ENCODE data around the gene CRYBG2.
"Not testable (repeated sequence)": the region's sequence is repeated elsewhere in the genome, so short reads cannot be mapped to it uniquely, and the experiment has no call there.

Gene CRYBG2

DNA sequence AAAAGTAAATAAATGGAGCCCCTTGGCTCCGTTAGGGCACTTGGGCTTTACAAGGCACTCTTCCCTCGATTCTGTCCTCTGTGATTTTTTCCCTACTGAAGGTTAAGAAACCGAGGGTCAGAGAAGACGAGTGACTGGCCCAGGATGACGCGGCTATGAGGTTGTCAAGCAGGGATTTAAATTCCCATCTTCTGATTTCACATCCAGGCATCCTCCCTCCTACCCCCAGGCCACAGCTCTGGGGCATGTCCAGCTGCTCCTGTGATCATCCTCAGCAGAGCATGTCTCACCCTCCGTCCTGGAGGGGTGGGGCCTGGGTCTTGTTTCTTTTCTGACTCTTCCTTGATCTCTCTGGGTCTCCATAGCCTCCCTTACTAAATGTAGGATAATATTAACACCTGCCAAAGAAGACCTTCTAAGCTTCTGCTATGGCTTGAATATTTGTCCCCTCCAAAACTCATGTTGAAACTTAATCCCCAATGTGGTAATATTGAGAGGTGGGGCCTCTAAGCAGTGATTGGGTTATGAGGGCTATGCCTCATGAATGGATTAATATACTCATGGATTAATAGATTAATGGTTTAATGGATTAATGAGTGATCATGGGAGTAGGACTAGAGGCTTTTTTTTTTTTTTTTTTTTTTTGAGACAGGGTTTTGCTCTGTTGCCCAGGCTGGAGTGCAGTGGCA lies 4.6 kb downstream of the CRYBG2 start:
- DNase-seq (ENCODE audit: low spot score), result peak; percentile 52

DNA sequence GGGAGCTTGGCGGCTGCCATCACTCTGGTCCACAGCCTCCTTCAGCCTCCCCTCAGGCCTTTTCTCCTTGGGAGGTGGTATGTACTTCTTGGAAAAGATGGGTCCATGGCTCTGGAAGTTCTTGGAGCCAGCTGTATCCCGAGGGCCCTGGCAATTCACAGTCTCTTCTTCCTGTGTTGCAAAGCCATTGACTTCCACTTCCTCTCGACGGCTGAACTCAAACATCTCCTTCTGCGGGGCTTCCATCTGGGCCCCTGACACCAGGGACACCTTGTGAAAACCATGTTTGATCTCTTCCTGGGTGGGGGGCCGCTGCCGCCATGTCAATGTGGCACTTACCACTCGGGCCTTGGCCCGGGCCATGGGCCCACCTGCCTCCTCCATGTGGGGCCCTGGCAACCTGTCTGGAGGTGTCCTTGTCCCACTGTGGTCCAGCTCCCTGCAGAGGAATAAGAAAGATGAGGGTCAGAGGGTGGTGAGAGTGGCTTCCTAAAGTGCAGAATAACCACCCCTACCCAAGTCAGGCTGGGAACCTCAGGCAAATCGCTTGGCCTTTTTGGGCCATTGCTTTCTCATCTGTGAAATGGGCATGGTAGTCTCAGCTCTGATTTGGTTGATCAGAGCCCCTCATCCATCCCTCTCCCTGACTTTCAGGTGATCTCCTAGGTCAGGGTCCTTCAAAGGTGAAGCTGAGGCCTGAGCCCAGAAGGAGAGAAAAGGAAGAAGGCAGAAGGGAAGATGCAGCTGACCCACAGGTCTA lies 7.5 kb downstream of the CRYBG2 start:
- no peak for DNase-seq (ENCODE audit: low spot score)

DNA sequence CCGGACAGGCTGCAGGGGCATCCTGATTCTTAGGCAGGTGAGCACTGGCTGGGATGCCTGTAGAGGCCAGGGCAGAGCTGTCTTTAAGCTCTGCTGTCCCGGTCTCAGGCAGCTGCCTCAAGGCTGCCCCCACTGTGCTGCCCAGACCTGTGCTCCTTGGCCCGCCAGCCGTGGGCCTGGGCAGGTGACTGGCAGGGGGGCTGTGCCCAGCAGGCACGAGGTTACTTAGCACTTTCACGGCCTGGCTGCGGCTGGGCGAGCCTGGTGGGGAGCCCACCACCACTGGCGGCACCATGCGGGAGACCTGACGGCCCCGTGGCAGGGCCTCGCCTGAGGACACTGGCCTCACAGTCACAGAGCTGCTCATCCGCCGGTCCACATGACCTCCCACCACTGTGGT lies 8.2 kb downstream of the CRYBG2 start:
- DNase-seq (ENCODE audit: low spot score), result no peak

DNA sequence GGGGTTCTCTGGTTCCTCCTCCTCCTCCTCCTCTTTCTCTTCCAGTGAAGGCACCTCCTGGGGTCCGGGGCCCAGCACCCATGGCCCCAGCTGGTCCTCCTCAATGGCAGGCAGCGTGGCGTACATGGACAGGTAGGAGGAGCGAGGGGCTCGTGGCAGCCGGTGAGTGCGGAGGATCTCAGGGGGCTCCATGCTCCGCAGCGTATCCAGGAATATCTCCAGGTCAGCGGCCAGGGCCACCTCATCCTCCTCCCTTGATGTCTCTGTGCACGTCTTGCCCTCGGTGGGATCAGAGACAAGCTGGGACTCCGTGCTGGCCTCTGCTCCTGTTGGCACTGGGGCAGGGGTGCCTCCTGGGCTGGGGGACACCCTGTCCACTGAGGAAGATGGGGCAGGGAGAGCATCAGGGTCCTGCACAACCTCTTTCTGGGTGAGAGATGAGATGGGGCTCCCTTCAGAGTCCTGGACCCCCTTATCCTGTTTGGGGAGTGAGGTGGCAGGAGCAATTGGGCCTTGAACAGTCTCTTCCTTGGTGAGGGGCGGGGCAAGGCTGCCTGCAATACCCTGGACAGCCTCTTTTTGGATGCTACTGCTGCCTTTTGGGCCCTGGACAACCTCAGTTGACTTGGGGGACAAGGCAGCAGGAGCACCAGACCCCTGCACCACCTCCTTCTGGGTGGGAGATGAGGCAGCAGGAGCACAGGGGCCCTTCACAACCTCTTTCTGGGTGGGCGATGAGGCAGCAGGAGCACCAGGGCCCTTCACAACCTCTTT lies 9.6 kb downstream of the CRYBG2 start:
- no peak for DNase-seq (ENCODE audit: low spot score)

DNA sequence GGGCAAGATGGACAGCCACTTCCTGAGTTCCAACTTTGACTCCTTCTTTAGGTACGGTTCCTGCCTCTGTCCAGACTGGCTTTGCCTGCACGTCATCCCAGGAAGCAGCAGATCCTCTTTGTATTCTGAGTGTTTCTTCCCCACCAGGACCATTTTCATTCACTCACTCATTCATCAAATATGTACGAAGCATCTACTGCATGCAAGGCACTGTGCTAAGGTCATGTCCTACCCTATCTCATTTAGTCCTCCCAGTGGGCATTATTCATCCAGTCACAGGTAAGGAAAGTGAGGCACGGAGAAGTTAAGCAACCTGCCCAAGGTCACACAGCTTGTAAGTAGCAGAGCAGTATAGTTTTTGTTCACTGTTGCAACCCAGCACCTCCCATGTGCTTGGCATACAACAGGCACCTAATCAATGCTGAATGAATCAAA lies 13.9 kb downstream of the CRYBG2 start:
- DNase-seq (ENCODE audit: low spot score), result no peak

DNA sequence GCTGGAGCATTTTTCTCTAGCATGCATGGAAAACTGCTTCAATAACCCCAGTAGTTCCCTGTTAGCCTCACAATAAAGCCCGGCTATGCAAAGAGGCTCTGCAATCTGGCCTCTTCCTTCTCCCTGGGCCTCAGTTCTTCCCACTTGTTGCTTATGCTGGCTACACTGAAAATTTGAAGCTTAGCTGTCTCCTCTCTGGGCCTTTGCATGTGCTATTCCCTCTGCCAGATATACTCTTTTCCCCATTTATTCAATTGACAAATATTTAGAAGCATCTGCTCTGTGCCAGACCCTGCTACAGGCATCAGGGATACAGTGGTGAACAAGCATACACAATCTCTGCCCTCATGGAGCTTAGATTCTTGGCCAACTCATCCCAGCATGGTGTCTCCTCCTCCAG lies 15.3 kb downstream of the CRYBG2 start:
- DNase-seq (ENCODE audit: low spot score), result no peak

DNA sequence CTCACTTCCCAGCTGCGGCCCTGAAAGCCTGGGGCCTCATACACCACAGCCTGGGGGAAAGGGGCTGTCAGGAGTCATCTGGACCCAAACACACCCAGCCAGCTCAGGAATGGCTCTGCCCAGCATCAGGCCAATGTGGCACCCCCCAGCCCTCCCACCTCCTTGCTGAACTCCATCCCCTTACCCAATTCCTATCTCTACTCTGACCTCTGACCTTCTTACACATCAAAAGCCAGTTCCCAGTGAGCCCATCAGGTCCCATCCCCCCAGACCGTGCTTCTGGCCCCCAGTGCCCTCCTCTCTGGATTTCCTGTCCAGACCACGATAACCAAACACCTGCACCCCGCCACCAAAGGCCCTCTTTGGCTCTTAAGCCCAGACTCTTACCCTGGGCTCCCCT lies 16.3 kb downstream of the CRYBG2 start:
- no peak for DNase-seq (ENCODE audit: low spot score)

DNA sequence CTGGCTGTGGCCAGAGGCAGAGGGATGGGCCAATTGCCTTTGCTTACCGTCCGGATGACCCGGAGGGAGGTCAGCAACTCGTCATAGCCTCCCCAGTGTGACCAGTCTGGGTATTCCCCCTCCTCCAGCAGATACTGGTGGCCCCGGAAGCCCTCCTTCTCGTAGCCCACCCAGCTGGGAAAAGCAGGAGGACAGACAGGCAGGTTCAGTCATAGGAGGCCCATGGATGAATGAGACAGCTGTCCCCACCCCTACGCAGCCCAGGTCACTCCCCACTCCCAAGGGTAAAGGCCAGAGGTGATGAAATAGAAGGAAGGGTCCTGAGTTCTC lies 16.8 kb downstream of the CRYBG2 start:
- DNase-seq (ENCODE audit: low spot score), result no peak

DNA sequence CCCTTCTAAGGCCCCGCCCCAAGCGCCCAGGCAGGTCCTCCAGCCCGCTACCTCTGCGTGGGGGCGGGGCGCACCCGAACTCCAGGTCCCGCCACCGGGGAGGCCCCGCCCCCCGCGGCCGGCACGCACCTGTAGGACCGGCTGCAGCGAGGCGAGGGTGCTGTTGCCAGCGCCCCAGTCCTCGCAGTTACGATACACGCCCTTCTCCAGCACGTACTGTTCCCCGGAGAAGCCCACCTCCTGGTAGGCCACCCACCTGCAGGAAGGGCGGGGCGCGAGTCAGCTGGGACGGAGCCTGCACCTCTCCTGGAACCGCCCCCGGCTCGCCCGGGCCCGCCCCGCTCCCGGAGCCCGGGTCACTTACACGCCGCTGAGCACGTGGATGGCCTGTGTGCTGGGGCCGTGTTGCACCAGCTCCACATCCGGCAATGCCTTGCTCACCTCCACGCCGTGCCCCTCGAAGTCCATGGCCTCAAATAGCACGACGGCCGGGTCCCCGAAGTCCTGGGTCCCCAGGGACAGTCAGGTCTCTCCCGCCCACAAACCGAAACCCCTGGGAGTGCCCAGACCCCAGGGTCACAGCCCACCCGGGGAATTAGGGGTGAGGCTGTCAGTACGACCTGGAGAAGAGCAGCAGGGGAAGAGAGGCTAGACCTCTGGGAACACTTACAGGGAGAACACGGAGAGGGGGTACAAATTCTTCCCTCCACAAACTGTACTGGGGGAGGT lies 17.3 kb downstream of the CRYBG2 start:
- DNase-seq (ENCODE audit: low spot score), result peak; percentile 49

DNA sequence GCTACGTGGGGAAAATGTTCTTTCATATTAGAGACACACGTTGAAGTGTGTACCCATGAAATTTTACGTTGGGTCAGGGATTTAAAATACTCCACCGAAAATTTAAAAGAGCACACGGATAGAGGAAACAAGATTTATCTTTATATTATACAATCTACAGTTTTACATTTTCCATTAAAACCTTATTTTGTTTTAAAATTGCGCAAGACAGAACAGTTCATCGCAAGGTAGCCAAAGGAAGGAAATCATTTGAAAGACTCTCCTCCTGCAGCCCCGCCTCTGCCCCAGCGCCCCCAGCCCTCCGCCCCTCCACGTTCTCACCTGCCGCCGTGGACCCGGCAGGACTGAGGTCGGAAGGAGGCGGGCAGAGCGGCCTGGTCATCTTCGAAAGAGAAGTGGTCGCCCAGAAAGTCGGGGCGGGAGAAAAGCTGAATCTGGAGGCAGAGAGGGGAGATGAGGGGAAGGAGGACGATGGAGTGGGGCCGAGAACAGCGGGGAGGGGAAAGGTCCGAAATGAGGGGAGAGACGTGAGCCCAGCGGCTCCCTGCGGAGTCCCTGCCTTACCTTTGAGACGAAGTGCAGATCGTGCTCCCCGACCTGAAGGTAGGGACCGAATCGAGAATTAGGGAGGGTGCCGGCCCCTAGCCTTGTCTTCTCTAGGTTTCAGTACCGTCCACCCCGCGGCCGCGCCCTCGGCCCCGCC lies 18.0 kb downstream of the CRYBG2 start:
- no peak for DNase-seq (ENCODE audit: low spot score)

DNA sequence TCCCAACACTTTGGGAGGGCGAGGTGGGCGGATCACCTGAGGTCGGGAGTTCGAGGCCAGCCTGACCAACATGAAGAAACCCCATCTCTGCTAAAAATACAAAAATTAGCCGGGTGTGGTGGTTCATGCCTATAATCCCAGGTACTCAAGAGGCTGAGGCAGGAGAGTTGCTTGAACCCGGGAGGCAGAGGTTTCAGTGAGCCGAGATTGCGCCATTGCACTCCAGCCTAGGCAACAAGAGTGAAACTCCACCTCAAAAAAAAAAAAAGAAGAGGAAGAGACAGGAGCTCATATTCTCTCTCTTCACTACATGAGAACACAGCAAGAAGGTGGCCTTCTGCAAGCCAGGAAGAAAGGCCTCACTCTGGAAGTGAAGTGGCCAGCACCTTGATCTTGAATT lies 20.6 kb downstream of the CRYBG2 start:
- not testable (repeated sequence) for DNase-seq (ENCODE audit: low spot score)

DNA sequence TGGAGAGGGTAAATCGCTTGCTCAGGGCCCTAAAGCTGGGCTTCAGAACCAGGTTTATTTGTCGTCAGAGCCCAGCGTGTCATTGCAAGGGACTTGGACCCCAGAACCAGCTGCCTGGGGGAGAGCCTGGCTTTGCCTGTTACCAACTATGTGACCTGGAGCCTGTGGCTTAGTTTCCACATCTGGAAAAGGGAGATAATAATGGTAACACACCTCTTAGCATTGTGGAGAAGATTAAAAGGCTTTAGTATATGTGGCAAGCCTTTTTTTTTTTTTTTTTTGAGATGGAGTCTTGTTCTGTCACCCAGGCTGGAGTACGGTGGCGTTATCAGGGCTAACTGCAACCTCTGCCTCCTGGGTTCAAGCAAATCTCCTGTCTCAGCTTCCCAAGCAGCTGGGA lies 23.7 kb downstream of the CRYBG2 start:
- no peak for DNase-seq (ENCODE audit: low spot score)

DNA sequence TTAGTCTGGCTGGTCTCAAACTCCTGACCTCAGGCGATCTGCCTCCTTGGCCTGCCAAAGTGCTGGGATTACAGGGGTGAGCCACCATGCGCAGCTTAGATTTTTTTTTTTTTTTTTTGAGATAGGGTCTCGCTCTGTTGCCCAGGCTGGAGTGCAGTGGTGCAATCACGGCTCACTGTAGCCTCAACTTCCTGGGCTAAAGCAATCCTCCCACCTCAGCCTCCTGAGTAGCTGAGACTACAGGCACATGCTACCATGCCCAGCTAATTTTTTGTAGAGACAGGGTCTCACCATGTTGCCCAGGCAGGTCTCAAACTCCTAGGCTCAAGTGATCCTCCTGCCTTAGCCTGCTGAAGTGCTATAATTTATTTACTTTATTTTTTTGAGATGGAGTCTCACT lies 24.6 kb downstream of the CRYBG2 start:
- not testable (repeated sequence) for DNase-seq (ENCODE audit: low spot score)

DNA sequence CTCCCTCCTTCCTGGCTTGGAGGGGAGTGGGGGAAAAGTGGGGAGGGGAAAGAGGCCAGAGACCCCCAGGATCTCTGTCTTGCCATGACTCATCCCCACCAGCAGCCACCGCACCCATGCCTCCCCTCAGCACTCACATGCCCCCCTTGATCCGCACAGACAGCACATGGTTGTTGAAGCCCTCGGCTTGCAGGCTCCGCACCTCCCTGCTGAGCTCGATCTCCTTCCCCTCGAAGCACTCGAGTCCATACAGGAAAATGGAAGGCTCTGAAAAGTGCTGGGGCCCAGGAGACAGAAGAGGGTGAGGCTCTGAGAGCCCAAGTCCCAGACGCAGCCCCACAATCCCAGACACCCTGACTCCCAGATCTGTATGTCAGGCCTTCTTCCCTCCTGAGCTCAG lies 25.3 kb downstream of the CRYBG2 start:
- no peak for DNase-seq (ENCODE audit: low spot score)

DNA sequence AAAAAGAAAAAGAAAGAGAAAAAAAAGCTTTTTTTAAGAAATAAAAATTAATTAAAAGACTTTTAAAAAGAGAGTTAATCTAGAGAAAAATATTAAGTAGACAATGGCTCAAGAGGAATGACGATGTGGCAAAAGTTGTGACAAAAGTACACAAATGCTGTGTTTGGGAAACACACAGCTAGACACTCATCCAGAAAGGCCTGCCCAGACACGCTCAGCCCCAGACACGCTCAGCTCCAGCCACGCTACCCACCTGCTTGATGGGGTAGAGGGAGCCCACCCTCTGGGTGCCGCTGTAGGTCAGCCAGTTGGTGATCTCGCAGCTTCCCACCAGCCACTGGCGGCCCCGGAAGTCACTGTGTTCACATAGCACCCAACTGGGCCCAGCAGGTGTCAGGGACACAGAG lies 26.0 kb downstream of the CRYBG2 start:
- DNase-seq (ENCODE audit: low spot score), result no peak

DNA sequence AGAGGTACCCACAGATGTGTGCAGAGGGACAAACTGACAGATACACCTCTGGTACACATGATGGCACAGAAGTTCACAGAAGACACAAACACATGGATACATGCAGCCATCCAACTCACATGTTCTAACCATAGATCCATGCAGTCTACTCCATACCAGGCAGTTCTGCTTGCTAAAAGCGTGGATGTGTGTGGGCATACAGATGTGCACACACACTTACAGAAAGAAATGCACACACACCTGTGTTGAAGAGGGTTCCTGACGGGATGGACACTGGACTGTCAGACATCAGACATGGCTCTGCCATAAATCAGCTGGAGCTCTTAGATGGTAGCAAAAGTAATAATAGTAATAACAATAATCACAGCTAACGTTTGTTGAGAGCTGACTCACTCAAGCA lies 29.4 kb downstream of the CRYBG2 start:
- no peak for DNase-seq (ENCODE audit: low spot score)

DNA sequence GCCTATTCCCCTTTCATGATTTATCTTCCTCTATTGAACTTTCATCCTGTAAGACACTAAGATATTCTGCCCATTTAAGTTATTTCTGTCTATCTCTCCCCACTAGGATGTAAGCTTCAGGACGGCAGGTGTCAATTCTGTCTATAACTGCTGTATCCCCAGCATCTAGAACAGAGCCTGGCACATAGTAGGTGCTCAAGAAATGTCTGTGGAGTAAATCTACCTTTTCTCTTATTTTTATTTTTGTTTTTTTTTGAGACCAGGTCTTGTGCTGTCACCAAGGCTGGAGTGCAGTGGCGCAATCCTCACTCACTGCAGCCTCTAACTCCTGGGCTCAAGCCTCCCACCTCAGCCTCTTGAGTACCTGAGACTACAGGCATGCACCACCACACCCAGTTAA lies 30.5 kb downstream of the CRYBG2 start:
- DNase-seq (ENCODE audit: low spot score), result no peak

DNA sequence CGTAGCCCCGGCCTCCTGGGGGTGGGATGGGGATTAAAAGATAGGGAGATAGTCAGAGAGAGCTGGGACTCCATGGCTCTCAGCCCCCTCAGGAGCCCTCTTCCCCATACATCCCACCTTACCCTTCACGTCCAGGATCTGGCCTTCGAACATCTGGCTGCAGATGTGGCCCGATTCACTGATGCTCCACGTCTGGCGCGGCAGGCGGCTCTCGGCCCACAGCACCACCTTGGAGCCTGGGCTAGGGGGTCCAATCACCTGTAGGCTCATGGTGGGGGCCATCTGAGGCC lies 31.9 kb downstream of the CRYBG2 start:
- no peak for DNase-seq (ENCODE audit: low spot score)

DNA sequence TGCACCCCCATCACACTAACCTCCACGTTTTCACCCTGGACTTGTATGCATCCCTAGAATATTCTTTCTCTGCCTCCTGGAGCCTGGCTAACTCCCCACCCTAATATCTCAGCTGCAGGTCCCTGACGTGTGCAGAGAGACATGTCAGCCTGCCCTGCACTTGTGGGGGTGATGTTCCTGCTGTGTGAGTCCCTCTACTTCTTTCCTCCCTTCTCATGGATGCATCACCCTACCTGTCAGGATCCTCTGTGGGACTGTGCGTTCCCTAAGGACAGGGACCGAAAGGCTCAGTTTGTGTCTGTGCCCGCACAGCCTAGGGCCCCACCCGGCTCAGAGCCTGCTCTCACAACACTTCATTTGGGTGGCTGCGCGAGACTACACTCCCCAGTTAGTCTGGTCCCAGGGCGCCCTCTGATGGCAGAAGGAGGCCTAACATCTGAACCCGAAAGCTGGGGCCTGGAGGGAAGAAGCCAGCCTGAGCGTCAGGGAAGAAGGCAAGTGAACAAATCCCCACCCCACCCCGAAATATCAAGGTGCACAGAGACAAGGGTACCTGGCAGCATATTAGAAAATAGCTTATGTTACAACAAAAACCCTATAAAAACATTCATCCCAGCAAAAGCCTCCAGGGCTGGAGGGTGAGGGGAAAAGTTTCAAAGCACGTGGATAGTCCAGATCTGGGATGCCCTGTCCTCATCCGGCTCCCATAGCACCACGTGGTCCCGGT lies 32.5 kb downstream of the CRYBG2 start:
- peak; percentile 90 for DNase-seq (ENCODE audit: low spot score)

DNA sequence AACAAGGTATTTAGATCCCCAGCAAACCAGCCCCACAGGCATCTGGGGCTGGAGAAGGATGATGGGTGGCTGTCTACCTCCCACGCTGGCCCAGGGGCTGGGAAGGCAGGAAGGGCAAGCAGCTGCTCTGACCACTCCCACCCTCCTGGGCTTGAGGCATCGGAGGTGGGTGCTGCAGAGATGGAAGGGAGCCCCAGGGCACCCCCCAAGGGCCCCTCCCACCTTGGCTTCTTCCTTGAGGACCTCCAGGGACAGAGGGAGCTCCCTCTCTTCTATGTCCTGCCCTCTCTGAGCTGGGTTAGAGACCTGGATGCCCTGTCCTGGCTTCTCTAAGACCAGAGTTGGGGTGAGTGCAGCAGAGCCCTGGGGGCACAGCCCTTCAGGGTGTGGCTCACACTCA lies 33.0 kb downstream of the CRYBG2 start:
- no peak for DNase-seq (ENCODE audit: low spot score)

DNA sequence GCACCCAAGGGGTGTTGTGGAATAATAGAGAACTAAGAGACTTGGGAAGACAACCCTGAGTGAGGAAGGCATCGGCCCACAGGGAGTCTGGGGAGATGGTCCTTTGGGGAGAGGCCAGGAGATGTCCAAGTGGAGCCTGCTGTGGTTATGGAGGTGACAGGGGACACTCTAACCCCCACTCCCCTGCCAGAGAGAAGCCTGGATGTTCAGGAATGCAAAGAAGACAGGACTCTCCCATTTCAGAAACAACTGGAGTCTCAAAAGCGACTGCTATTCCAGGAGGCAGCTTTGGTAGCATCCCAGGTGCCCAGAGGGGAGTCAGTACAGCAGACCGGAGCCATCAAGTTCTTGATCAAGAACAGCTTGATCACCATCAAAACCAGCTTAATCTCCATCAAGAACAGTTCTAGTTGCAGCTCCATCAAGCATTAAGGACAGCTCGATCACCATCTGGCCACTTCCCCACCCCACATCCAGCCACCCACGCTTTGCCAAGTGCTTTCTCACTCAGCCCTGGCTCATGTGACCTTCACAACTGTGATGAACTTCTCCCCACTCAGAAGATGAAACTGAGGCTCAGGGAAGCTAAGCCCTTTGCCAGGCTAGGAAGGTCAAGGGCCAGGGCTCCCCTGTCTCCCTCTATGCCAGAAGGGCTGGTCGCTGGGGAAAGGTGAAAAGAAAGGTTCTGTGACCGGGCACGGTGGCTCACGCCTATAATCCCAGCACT lies 35.4 kb downstream of the CRYBG2 start:
- no peak for DNase-seq (ENCODE audit: low spot score)

Data from AG08396 (cell line).